Adrenal gland (tissue), 5 donors: Measurements from ENCODE around the gene FBLN2.

ENCODE experiments used
- POLR2A ChIP-seq, 2 donors: fragments of 450-650 bp; IDR thresholded peaks; one replicate each; pipeline ENCODE4 v1.6.1; 2017; ENCODE audit warnings: antibody characterized with exemption in 2 of 2, mild to moderate bottlenecking in 2 of 2, moderate library complexity in 1 of 2
- TF ChIP-seq, protein P1 (sequence below), 6 experiments: fragments of 450-650 bp in 4 of 6; fragments of 200-600 bp in 2 of 6; sonication (generic) in 1 of 6; IDR thresholded peaks; 1 replicate in 5 of 6; 2 replicates in 1 of 6; pipeline versions ENCODE4 v1.5.1 to v1.8.0; 2016 to 2021; ENCODE audit warnings: antibody characterized with exemption in 6 of 6, mild to moderate bottlenecking in 2 of 6, moderate library complexity in 1 of 6
- donor health status: DM: no; HTN: no; CAD: no.

DNA sequence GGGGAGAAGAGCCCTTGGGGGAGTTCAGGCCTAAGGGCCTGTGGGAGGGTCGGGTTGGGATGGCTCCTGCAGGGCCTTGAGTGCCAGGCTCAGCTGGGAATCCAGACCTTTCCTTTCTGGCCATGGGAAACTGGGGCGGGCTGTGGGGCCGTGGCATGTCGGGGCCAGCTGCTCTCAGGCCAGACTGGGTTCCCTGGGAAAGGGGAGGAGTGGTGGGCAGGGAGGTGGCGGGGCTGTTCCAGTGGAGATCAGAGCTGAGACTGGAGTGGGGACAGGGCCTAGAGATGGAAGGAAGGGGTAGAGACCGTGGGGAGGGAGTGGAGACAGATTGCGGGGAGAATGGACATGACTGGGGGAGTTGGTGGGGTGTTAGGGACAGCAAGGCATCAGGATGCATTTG lies 20.3 kb downstream of the FBLN2 start:
- TF ChIP-seq, protein P1, sequence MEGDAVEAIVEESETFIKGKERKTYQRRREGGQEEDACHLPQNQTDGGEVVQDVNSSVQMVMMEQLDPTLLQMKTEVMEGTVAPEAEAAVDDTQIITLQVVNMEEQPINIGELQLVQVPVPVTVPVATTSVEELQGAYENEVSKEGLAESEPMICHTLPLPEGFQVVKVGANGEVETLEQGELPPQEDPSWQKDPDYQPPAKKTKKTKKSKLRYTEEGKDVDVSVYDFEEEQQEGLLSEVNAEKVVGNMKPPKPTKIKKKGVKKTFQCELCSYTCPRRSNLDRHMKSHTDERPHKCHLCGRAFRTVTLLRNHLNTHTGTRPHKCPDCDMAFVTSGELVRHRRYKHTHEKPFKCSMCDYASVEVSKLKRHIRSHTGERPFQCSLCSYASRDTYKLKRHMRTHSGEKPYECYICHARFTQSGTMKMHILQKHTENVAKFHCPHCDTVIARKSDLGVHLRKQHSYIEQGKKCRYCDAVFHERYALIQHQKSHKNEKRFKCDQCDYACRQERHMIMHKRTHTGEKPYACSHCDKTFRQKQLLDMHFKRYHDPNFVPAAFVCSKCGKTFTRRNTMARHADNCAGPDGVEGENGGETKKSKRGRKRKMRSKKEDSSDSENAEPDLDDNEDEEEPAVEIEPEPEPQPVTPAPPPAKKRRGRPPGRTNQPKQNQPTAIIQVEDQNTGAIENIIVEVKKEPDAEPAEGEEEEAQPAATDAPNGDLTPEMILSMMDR (IDR thresholded peaks at IDR 0.05): no peak
- no peak for TF ChIP-seq POLR2A (IDR thresholded peaks at IDR 0.05)
